Peyer's patch (tissue), 4 donors: ENCODE results near the gene UBTF. TPM values are rescaled to one million over a fixed set of nuclear protein-coding genes. Genes with fewer than 3 reads are reported as not detected.
A peak's percentile ranks its signal among the peaks of the same experiment; 100 is the strongest.

Experiments used
- DNase-seq, 3 donors: peaks; one replicate each; pipeline ENCODE4 v3.0.0-alpha.2; 2017 to 2019
- H3K27ac ChIP-seq, 4 donors: fragments of 200-600 bp; sonication (generic); one replicate each; pipeline ENCODE4 v1.5.1; 2016 to 2019
- H3K27me3 ChIP-seq, 2 donors: fragments of 200-600 bp; sonication (generic); one replicate each; pipeline ENCODE4 v1.5.1; 2019
- H3K36me3 ChIP-seq, 3 donors: fragments of 200-600 bp; sonication (generic); one replicate each; pipeline ENCODE4 v1.5.1; 2016 to 2019
- H3K4me1 ChIP-seq, 4 donors: fragments of 200-600 bp; sonication (generic); one replicate each; pipeline ENCODE4 v1.5.1; 2016 to 2019
- H3K4me3 ChIP-seq, 4 donors: fragments of 200-600 bp; sonication (generic); 1 replicate in 3 of 4; 2 replicates in 1 of 4; pipeline ENCODE4 v1.5.1; 2016 to 2019; ENCODE audit warnings: mild to moderate bottlenecking in 1 of 4
- H3K9me3 ChIP-seq, 4 donors: fragments of 200-600 bp; sonication (generic); one replicate each; pipeline ENCODE4 v1.5.1; 2016 to 2019; ENCODE audit warnings: mild to moderate bottlenecking in 1 of 4
- CTCF ChIP-seq, 6 experiments: fragments of 450-650 bp in 4 of 6; fragments of 200-600 bp in 2 of 6; sonication (generic) in 1 of 6; IDR thresholded peaks; one replicate each; pipeline ENCODE4 v1.5.1; 2017 to 2019; ENCODE audit warnings: antibody characterized with exemption in 6 of 6, mild to moderate bottlenecking in 3 of 6, moderate library complexity in 1 of 6
- POLR2A ChIP-seq, 2 donors: fragments of 450-650 bp; IDR thresholded peaks; one replicate each; pipeline ENCODE4 v1.5.1; 2017; ENCODE audit warnings: antibody characterized with exemption in 2 of 2, mild to moderate bottlenecking in 2 of 2, moderate library complexity in 2 of 2
- total RNA-seq, 4 donors: library from RNA; depleted of rRNA; stranded (reverse); fragments of >200 nt; gene quantifications; one replicate each; pipeline ENCODE4 v1.1.0, GENCODE V29; 2016

The UBTF gene
- total RNA-seq, 4 donors from 2014 or later = 58.4 to 167 (median 77.7) TPM

GRCh38 chr17:44193326-44194084 is 26.0 kb downstream of the UBTF start:
- Histone ChIP-seq H3K27me3 (no peaks in the 10 kb centered on the region), H3K27ac (no peak overlapping the region), H3K36me3 (peaks cover 0 to 72% (median 0%) of the 10 kb centered on the region in 3 donors), H3K4me1 (peaks cover 0 to 30% (median 4%) of the 10 kb centered on the region in 4 donors), H3K9me3 (no peaks in the 10 kb centered on the region), H3K4me3 (no peak overlapping the region)
- TF ChIP-seq POLR2A (IDR thresholded peaks at IDR 0.05) (no peak), CTCF (IDR thresholded peaks at IDR 0.05) (no peak)
- no peak for DNase-seq

GRCh38 chr17:44192750-44193149 is 26.7 kb downstream of the UBTF start:
- H3K4me3 ChIP-seq = no peak overlapping the region
- H3K27ac ChIP-seq = peak overlapping the region in 1 of 4 donors; percentile 2
- H3K36me3 ChIP-seq = peaks cover 0 to 72% (median 0%) of the 10 kb centered on the region in 3 donors

GRCh38 chr17:44191941-44192496 is 27.5 kb downstream of the UBTF start:
- no peak for DNase-seq
- Histone ChIP-seq H3K27ac (peak overlapping the region in 2 of 4 donors; percentile 2 to 19), H3K4me3 (no peak overlapping the region), H3K9me3 (no peaks in the 10 kb centered on the region), H3K36me3 (peaks cover 0 to 66% (median 0%) of the 10 kb centered on the region in 3 donors), H3K27me3 (no peaks in the 10 kb centered on the region), H3K4me1 (peaks cover 0 to 23% (median 9%) of the 10 kb centered on the region in 4 donors)
- TF ChIP-seq CTCF (IDR thresholded peaks at IDR 0.05) = no peak
- no peak for TF ChIP-seq POLR2A (IDR thresholded peaks at IDR 0.05)

More at GRCh38 chr17:44192750-44193149, 26.7 kb downstream of the UBTF start:
- DNase-seq = no peak
- H3K27me3 ChIP-seq = no peaks in the 10 kb centered on the region
- no peaks in the 10 kb centered on the region for H3K9me3 ChIP-seq
- H3K4me1 ChIP-seq = peaks cover 0 to 30% (median 5%) of the 10 kb centered on the region in 4 donors
- TF ChIP-seq POLR2A (IDR thresholded peaks at IDR 0.05) (no peak), CTCF (IDR thresholded peaks at IDR 0.05) (no peak)

- Histone ChIP-seq H3K4me1 (peaks cover 0 to 20% (median 9%) of the 10 kb centered on the region in 4 donors), H3K4me3 (no peak overlapping the region), H3K36me3 (peaks cover 0 to 62% (median 0%) of the 10 kb centered on the region in 3 donors), H3K9me3 (no peaks in the 10 kb centered on the region), H3K27me3 (no peaks in the 10 kb centered on the region), H3K27ac (no peak overlapping the region)
- DNase-seq = no peak
- TF ChIP-seq POLR2A (IDR thresholded peaks at IDR 0.05) (no peak), CTCF (IDR thresholded peaks at IDR 0.05) (no peak)
Observed at GRCh38 chr17:44191369-44191768, 28.1 kb downstream of the UBTF start.

- peaks cover 0 to 25% (median 13%) of the 10 kb centered on the region in 4 donors for H3K4me1 ChIP-seq
- TF ChIP-seq CTCF (IDR thresholded peaks at IDR 0.05) = no peak
- no peak for TF ChIP-seq POLR2A (IDR thresholded peaks at IDR 0.05)
- H3K36me3 ChIP-seq = peaks cover 0 to 53% (median 0%) of the 10 kb centered on the region in 3 donors
- H3K9me3 ChIP-seq = no peaks in the 10 kb centered on the region
- H3K4me3 ChIP-seq = no peak overlapping the region
- no peak for DNase-seq
- no peak overlapping the region for H3K27ac ChIP-seq
- H3K27me3 ChIP-seq = no peaks in the 10 kb centered on the region
Observed at GRCh38 chr17:44190481-44190880, 29.0 kb downstream of the UBTF start.
